ENCODE measurements around the gene TMEM120B.
A peak's percentile ranks its signal among the peaks of the same experiment; 100 is the strongest.
"Not testable (repeated sequence)": the region's sequence is repeated elsewhere in the genome, so short reads cannot be mapped to it uniquely, and the experiment has no call there.

Gene TMEM120B

GRCh38 chr12:121748571-121749265, 36.2 kb downstream of the TMEM120B start:
- DNase-seq = peak; percentile 56 to 80

DNA sequence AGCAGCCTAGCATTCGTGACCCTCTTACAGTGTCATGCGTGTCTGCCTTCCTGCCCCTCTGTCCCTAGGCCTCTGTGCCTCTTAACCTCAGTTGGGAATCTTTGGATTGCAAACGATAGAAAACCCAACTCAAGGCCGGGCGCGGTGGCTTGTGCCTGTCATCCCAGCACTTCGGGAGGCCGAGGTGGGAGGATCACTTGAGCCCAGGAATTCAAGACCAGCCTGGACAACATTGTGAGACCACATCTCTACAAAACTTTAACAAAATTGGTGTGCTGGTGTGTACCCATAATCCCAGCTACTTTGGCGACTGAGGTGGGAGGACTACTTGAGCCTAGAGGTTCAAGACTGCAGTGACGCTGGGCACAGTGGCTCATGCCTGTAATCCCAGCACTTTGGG, 36.7 kb downstream of the TMEM120B start:
- DNase-seq = no peak

GRCh38 chr12:121750507-121750955, 38.0 kb downstream of the TMEM120B start:
- no peak for DNase-seq

GRCh38 chr12:121751034-121751433, 38.5 kb downstream of the TMEM120B start:
- no peak for DNase-seq

- no peak for DNase-seq
Observed at GRCh38 chr12:121751749-121752351, 39.3 kb downstream of the TMEM120B start.

- DNase-seq = no peak
Observed at GRCh38 chr12:121753844-121754264, 41.3 kb downstream of the TMEM120B start.

DNA sequence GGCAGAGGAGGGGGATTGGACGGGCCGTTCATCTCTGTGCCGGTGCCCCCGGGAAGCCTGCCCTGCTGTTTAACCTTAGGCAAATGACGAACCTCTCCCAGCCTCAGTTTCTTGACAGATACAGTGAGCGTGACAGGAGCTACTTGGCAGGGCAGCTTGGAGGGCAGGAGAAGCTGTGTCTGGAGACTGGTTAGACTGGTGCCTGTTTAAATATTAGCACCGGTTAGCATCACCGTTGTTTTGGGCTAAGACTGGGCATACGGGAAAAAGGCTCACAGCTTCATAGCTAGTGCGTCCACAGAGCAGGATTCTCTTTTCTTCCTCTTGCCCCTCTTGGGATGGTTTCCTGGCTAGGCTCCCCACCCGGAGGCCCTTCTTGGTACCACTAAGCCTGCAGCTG, 42.3 kb downstream of the TMEM120B start:
- no peak for DNase-seq

DNA sequence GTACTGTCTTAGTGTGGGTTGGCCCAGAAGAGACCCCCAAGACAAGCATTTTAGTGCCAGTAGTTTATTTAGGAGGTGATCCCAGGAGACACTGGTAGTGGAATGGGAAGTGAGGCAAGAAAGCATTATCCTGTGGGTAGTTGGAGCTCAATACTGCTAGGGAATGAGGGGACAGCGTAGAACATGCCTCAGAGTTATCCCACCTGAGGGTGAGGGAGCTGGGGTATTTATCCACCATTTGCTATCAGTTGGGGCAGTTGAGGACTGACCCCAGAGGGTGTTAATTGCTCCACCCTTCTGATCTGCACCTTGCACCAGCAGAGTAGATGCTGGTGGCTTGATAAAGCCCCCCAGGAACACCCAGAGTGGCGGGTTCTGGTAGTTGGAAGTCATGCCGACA, 43.0 kb downstream of the TMEM120B start:
- DNase-seq = no peak

DNA sequence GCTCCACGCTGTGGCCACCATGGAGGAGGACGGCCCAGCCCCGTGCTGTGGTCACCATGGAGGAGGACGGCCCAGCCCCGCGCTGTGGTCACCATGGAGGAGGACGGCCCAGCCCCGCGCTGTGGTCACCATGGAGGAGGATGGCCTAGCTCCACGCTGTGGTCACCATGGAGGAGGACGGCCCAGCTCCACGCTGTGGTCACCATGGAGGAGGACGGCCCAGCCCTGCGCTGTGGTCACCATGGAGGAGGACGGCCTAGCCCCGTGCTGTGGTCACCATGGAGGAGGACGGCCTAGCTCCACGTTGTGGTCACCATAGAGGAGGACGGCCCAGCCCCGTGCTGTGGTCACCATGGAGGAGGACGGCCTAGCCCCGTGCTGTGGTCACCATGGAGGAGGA, 46.0 kb downstream of the TMEM120B start:
- DNase-seq = not testable (repeated sequence)

GRCh38 chr12:121762269-121762668, 49.7 kb downstream of the TMEM120B start:
- DNase-seq = no peak

GRCh38 chr12:121764808-121765207, 52.3 kb downstream of the TMEM120B start:
- no peak for DNase-seq

GRCh38 chr12:121765573-121765972, 53.0 kb downstream of the TMEM120B start:
- DNase-seq = no peak

- DNase-seq = no peak
Observed at GRCh38 chr12:121766290-121767039, 53.9 kb downstream of the TMEM120B start.

DNA sequence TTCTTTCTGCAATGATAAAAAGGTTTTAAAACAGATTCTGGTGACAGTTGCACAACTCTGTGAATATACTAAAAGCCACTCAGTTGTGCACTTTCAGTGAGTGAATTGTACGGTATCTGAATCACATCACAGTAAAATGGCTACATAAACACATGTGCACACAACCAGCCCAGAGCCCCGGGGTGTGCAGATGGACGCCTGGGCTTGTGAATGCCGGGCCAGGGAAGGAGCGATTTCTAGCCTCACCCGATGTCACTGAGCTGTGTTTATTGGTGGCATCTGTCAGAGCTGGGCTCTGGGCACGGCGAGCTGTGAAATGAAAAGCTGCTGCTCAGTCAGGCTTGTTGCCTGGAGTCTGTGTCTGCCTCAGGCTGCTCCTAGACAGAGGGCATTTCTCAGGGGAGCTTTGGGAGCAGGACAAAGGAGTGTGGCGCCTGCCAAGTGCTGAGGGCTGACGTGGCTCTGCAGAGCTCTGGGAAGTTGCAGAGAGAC, 55.0 kb downstream of the TMEM120B start:
- no peak for DNase-seq

DNA sequence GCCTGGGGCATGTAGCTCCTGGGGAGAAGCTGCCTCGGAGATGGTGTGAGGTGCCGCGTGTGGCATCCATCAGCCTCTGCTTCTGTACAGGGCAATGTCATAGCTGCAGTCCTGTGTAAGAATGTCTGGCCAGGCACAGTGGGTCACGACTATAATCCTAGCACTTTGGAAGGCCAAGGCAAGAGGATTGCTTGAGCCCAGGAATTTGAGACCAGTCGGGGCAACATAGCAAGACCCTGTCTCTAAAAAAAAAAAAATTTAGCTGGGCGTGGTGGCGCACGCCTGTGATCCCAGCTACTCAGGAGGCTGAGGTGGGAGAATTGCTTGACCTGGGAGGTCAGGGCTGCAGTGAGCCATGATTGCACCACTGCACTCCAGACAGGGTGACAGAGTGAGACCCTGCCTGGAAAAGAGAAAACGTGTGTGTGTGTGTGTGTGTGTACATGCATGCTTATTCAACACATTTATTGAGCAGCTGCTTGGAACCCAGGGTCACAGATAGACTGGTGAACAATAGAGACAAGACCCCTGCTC, 56.8 kb downstream of the TMEM120B start:
- no peak for DNase-seq

DNA sequence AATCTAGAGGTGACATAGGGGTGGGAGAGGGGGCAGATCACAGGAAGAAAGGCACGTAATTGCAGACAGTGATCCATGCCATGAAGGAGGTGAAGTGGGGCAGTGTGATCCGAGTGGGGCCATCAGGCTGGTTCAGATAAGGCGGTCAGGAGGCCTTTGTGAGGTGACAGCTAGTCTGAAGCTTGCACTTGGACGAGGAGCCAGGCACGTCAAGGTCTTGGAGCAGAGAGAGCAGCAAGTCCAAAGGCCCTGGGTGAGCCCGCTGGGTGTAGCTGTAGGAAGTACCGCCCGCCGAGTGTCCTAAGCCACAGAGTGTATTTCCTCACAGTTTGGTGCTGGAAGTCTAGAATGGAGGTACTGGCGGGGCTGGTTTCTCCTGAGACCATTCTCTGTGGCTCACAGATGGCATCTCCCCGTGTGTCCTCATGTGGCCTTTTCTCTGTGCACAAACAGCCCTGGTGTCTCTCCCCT, 57.3 kb downstream of the TMEM120B start:
- DNase-seq = peak in 1 of 2 donors; percentile 44

GRCh38 chr12:121770388-121770787, 57.8 kb downstream of the TMEM120B start:
- no peak for DNase-seq

- DNase-seq = no peak
Observed at GRCh38 chr12:121770813-121771625, 58.5 kb downstream of the TMEM120B start.

GRCh38 chr12:121773011-121773777, 60.6 kb downstream of the TMEM120B start:
- peak; percentile 62 to 73 for DNase-seq

GRCh38 chr12:121774968-121775474, 62.5 kb downstream of the TMEM120B start:
- DNase-seq = no peak

DNA sequence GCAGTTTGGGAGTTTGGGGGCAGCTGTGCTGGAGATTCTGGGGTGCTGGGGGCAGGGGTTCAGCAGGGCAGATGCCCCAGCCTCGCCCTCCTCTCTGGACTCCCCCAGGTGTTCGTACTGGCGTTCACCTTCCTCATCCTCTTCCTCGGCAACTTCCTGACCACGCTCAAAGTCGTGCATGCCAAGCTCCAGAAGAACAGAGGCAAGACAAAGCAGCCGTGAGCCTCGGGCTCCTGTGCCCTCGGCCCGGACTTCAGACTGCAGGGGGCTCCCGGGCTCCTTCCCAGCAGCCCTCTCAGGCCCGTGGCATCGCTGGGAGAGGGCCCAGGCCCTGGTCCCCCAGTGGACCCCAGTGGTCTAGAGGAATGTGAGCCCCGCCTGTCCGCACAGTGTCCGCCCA, 62.9 kb downstream of the TMEM120B start:
- no peak for DNase-seq
